H1 (cell line): ENCODE data around the gene PPP6R1. TPM values are rescaled to one million over a fixed set of nuclear protein-coding genes. Genes with fewer than 3 reads are reported as not detected.

Experiments
- BACH1 ChIP-seq: IDR thresholded peaks from 2 replicates; pipeline ENCODE4 v1.6.1; 2012; ENCODE audit warnings: low read length, improper control_type of control experiment
- BRCA1 ChIP-seq: IDR thresholded peaks from 2 replicates; pipeline ENCODE4 v1.6.1; 2012; ENCODE audit warnings: low read depth, low read length, improper control_type of control experiment
- CREB1 ChIP-seq: IDR thresholded peaks from 2 replicates; pipeline ENCODE4 v1.6.1; 2012; ENCODE audit warnings: inconsistent platforms
- PHF8 ChIP-seq: fragments of 200-600 bp; sonication (generic); conservative IDR thresholded peaks from 2 replicates; pipeline ENCODE4 v1.7.1; 2012; ENCODE audit warnings: low read depth, mild to moderate bottlenecking, inconsistent platforms, low read length, moderate library complexity
- POLR2A ChIP-seq, 2 experiments: IDR thresholded peaks; 1 replicate in 1 of 2; 2 replicates in 1 of 2; pipeline ENCODE4 v1.6.1; 2011; ENCODE audit warnings: low read depth in 2 of 2, low read length in 2 of 2, mild to moderate bottlenecking in 2 of 2; ENCODE audit errors: control extremely low read depth in 1 of 2
- RBBP5 ChIP-seq: IDR thresholded peaks from 2 replicates; pipeline ENCODE4 v1.7.1; 2012; ENCODE audit warnings: low read depth, mild to moderate bottlenecking, inconsistent platforms, low read length, moderate library complexity, borderline replicate concordance
- TAF1 ChIP-seq: IDR thresholded peaks from 2 replicates; pipeline ENCODE4 v1.6.1; 2011; ENCODE audit warnings: mild to moderate bottlenecking, low read depth, low read length
- TCF12 ChIP-seq: IDR thresholded peaks from 2 replicates; pipeline ENCODE4 v1.6.1; 2011; ENCODE audit warnings: low read depth, mild to moderate bottlenecking, low read length
- polyA plus RNA-seq, 7 experiments: library from polyadenylated mRNA; depleted of rRNA in 3 of 7; stranded (reverse) in 5 of 7; unstranded in 2 of 7; fragments of >200 nt in 5 of 7; fragments of 200-250 nt in 2 of 7; gene quantifications; 1 replicate in 5 of 7; 2 replicates in 1 of 7; 4 replicates in 1 of 7; pipeline versions ENCODE4 v1.2.1 to v1.2.3, GENCODE V29; 2011 to 2013; ENCODE audit warnings: missing spikeins in 2 of 7, mixed read lengths in 2 of 7
- total RNA-seq: library from RNA; stranded (reverse); fragmentation: NEBNext Ultra II Directional; extraction: Animal tissue kit (Norgen Biotek cat#: 25700); gene quantifications from 2 replicates; pipeline ENCODE4 v1.2.1, GENCODE V29; 2021
- TF ChIP-seq, protein P1 (sequence below): fragments of 300-600 bp; sonication (generic); IDR thresholded peaks from 2 replicates; pipeline ENCODE4 v1.7.1; 2012; ENCODE audit warnings: low read length, moderate library complexity, mild to moderate bottlenecking, inconsistent platforms; ENCODE audit not compliant: insufficient replicate concordance
- TF ChIP-seq, protein P2 (sequence below): IDR thresholded peaks from 2 replicates; pipeline ENCODE4 v1.6.1; 2011; ENCODE audit warnings: low read depth, mild to moderate bottlenecking, low read length; ENCODE audit not compliant: insufficient read depth

The PPP6R1 gene
- total and polyA plus RNA-seq, 2 of the 8 experiments (the other 6 are each of a cell fraction or from before 2014, with no cell fraction given), result 36.4 to 74.4 TPM

DNA sequence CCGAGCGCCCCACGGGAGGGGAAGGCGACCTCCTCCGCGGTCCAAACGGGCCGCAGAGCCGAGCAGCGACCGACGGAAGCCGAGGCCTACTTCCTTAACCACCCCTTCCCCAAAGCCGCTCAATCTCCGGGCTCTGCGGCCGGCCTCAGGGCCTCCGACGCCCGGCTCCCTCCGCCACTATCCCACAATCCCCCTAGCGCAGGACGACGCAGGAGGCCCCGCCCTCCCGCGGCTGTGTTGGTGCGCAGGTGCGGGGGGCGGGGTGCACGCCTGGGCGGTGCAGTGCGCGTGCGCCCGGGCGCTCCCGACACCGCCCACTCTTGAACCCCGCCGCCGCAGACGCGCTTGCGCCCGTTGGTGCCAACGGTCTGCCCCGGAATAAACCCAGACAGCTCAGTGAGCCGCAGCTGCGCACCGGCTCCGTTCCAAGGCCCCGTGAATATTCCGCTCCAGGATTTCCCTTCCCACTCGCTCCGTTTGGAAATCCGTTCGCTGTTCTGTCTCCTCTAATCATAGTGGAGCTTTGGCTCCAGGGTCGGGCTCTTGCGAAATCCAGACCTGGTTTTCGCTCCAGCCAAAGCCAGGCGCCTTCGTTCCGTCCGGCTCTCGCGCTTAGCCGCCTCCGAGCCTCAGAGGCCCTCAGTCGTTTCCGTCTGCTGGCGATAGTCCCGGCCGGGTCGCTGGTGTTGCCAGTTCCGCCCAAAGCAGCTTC is at the start of gene PPP6R1 (continued):
- TF ChIP-seq, protein P1, sequence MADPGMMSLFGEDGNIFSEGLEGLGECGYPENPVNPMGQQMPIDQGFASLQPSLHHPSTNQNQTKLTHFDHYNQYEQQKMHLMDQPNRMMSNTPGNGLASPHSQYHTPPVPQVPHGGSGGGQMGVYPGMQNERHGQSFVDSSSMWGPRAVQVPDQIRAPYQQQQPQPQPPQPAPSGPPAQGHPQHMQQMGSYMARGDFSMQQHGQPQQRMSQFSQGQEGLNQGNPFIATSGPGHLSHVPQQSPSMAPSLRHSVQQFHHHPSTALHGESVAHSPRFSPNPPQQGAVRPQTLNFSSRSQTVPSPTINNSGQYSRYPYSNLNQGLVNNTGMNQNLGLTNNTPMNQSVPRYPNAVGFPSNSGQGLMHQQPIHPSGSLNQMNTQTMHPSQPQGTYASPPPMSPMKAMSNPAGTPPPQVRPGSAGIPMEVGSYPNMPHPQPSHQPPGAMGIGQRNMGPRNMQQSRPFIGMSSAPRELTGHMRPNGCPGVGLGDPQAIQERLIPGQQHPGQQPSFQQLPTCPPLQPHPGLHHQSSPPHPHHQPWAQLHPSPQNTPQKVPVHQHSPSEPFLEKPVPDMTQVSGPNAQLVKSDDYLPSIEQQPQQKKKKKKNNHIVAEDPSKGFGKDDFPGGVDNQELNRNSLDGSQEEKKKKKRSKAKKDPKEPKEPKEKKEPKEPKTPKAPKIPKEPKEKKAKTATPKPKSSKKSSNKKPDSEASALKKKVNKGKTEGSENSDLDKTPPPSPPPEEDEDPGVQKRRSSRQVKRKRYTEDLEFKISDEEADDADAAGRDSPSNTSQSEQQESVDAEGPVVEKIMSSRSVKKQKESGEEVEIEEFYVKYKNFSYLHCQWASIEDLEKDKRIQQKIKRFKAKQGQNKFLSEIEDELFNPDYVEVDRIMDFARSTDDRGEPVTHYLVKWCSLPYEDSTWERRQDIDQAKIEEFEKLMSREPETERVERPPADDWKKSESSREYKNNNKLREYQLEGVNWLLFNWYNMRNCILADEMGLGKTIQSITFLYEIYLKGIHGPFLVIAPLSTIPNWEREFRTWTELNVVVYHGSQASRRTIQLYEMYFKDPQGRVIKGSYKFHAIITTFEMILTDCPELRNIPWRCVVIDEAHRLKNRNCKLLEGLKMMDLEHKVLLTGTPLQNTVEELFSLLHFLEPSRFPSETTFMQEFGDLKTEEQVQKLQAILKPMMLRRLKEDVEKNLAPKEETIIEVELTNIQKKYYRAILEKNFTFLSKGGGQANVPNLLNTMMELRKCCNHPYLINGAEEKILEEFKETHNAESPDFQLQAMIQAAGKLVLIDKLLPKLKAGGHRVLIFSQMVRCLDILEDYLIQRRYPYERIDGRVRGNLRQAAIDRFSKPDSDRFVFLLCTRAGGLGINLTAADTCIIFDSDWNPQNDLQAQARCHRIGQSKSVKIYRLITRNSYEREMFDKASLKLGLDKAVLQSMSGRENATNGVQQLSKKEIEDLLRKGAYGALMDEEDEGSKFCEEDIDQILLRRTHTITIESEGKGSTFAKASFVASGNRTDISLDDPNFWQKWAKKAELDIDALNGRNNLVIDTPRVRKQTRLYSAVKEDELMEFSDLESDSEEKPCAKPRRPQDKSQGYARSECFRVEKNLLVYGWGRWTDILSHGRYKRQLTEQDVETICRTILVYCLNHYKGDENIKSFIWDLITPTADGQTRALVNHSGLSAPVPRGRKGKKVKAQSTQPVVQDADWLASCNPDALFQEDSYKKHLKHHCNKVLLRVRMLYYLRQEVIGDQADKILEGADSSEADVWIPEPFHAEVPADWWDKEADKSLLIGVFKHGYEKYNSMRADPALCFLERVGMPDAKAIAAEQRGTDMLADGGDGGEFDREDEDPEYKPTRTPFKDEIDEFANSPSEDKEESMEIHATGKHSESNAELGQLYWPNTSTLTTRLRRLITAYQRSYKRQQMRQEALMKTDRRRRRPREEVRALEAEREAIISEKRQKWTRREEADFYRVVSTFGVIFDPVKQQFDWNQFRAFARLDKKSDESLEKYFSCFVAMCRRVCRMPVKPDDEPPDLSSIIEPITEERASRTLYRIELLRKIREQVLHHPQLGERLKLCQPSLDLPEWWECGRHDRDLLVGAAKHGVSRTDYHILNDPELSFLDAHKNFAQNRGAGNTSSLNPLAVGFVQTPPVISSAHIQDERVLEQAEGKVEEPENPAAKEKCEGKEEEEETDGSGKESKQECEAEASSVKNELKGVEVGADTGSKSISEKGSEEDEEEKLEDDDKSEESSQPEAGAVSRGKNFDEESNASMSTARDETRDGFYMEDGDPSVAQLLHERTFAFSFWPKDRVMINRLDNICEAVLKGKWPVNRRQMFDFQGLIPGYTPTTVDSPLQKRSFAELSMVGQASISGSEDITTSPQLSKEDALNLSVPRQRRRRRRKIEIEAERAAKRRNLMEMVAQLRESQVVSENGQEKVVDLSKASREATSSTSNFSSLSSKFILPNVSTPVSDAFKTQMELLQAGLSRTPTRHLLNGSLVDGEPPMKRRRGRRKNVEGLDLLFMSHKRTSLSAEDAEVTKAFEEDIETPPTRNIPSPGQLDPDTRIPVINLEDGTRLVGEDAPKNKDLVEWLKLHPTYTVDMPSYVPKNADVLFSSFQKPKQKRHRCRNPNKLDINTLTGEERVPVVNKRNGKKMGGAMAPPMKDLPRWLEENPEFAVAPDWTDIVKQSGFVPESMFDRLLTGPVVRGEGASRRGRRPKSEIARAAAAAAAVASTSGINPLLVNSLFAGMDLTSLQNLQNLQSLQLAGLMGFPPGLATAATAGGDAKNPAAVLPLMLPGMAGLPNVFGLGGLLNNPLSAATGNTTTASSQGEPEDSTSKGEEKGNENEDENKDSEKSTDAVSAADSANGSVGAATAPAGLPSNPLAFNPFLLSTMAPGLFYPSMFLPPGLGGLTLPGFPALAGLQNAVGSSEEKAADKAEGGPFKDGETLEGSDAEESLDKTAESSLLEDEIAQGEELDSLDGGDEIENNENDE, result no peak
- TF ChIP-seq BRCA1 (0 out of 2 replicates have a peak, but pooled peaks have one; percentile 19), PHF8 (peak; percentile 83; the same call in 1 of the 2 replicates), CREB1 (peak; percentile 44; the same call in 1 of the 2 replicates), BACH1 (peak; percentile 61), RBBP5 (peak; percentile 69), TAF1 (peak; percentile 94), POLR2A (IDR thresholded peaks at IDR 0.05; ENCODE audit: control extremely low read depth in 1 of 2, low read depth in 2 of 2, low read length in 2 of 2) (peak in 1 of 2 experiments; percentile 82; a peak in 2 of 3 replicates), TCF12 (peak; percentile 92)
- TF ChIP-seq, protein P2, sequence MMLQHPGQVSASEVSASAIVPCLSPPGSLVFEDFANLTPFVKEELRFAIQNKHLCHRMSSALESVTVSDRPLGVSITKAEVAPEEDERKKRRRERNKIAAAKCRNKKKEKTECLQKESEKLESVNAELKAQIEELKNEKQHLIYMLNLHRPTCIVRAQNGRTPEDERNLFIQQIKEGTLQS, result no peak
